Stimulated activated CD8-positive, alpha-beta memory T cell treated with anti-CD3 and anti-CD28 coated beads, Interleukin-7, amount 100 ng/mL, for 24 hours (primary cell): ENCODE data around the gene URGCP.

ENCODE experiments used
- DNase-seq: peaks from one replicate; pipeline ENCODE4 v3.0.0-alpha.2; 2020; ENCODE audit warnings: low read depth

URGCP gene, protein sequence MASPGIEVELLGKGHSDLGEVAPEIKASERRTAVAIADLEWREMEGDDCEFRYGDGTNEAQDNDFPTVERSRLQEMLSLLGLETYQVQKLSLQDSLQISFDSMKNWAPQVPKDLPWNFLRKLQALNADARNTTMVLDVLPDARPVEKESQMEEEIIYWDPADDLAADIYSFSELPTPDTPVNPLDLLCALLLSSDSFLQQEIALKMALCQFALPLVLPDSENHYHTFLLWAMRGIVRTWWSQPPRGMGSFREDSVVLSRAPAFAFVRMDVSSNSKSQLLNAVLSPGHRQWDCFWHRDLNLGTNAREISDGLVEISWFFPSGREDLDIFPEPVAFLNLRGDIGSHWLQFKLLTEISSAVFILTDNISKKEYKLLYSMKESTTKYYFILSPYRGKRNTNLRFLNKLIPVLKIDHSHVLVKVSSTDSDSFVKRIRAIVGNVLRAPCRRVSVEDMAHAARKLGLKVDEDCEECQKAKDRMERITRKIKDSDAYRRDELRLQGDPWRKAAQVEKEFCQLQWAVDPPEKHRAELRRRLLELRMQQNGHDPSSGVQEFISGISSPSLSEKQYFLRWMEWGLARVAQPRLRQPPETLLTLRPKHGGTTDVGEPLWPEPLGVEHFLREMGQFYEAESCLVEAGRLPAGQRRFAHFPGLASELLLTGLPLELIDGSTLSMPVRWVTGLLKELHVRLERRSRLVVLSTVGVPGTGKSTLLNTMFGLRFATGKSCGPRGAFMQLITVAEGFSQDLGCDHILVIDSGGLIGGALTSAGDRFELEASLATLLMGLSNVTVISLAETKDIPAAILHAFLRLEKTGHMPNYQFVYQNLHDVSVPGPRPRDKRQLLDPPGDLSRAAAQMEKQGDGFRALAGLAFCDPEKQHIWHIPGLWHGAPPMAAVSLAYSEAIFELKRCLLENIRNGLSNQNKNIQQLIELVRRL

DNA sequence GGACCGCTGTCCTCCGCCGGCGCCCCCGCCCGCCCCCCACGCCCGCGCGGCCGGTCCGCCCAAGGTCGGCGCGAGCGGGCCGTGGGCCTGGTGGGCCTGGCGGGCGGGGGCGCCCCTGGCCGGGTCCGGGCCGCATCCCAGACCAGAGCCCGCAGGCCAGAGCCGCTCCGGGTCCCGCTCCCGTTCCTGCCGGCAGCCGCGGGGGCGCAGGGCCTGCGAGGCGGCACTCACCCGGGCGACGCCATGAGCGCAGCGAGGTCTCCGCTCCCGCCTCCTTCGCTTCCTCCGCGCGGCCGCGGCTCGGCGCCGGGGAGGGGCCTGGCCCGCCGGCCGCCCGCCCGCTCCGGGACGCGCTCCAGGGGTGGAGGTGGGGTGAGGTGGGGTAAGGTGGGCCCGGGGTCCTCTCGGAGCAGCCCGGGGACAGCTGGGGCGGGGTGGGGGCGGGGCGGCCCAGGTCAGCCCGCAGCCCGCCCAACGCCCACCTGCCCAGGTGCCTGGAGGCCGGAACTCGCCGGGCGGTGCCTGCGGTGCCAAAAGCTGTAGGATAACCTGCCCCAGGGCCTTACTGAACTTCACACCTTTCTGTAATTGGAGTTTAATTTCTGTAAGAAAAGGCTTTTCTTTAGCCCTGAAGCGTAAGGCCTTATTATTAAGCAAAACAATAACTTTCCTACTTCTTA lies at the start of gene URGCP:
Gene URGCP (minus strand): TSS at position 266 of the 680 bp plus-strand sequence. CDS start 21 bp downstream, at position 245.
- no peak for DNase-seq

DNA sequence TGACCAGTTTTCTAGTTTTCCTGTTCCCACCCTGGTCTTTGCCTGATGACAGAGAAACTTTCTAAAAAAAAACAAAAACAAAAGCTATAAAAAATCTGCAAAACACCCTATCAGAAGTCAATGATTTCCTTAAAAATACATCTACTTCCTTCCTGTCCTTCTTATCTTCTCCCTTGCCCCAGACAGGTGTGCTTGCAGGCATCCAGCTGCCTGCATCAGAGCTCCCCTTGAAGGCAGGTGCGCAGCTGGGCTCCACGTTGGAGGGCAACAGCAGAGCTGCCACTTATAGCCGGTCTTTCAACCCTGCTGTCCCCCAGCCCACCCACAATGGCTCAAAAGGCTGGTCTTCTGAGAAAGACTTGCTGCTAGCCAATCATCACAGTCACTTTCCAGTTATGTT lies 49.6 kb upstream of the URGCP start:
- no peak for DNase-seq

DNA sequence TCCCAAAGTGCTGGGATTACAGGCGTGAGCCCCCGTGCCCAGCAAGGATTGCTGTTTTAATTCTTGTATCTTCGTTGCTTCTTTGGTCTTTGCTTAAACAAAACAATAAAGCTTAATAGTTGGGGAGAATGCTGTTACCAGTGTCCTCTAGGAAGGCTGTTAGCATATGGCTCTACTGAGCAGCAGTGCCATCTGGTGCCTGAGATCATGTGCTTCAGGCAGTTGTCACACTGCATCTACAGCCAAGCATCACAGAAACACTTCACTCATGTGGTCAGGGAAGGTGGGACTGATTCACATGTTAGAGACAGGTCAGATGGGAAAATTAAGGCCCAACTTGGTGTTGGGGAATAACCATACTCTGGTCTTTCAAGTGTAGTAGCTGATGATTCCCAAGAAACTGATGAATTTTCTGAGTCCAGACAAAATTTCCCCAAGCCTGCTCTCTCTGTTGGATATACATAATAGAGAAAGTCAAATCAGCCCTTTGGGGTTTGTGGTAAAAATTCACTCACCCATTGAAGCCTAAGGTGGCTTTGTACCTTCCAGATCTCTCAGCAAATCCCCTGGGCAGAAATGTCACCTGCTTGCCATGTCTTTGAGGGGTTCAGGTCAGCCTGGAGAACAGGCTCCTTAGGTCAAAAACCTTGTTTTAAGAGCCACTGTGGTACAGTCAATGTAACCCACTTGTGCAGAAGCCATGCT lies 48.3 kb upstream of the URGCP start:
- no peak for DNase-seq

GRCh38 chr7:43953071-43953470 lies 46.7 kb upstream of the URGCP start:
- no peak for DNase-seq

DNA sequence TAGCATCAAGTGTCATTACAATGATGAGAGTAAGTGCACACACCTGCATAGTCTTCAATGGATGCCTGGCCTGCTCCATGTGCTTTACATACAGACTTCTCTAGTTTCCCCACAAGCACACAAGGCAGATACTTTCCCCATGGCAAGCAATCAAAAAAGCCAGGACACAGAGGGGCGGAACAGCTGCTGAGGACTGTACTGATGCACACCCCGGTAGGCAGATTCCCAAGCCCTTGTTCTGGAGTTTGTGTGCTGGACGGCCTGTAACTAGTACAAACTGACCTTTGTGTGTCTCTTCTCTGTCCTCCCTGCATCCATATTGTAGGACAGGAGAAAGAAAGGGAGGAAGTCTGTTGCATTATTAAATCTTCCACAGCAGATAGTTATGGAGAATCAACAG lies 45.6 kb upstream of the URGCP start:
- no peak for DNase-seq

DNA sequence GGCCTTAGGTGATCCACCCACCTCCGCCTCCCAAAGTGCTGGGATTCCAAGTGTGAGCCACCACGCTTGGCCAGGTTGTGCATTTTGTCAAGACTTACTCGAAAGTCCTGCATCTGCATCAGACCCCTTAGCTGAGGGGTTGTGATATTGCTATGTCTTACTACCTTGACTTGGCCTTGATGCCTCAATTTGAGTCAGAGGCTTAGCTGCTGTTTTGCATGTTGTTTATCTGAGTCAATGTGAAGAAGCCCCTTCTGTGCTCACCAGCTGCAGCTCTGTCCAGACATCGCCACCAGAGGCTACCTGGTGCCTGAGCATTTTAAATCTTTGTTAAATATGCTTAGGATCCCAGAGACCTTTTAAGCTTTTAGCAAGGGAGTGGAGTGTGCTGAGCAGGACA lies 37.9 kb upstream of the URGCP start:
- DNase-seq = no peak

- no peak for DNase-seq
Observed at GRCh38 chr7:43943417-43944187, 37.2 kb upstream of the URGCP start.

DNA sequence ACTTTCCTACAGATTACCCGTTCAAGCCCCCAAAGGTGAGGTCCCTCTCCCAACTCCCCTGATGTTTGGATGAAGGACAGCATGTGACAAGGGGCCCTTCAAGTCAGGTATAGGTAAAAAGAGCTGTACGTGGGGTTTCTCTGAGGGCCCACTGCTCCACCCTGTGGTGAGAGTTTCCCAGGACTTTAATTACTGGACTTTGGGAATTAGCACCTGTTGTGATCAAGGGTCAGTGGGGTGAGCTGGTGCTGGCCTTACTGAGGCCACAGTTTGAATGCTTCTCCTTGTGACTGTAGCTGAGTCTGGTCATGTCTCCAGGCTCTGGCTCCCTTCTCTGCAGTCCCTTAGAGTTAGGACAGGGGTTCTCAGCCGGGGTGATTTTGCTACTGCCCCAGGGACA lies 36.6 kb upstream of the URGCP start:
- no peak for DNase-seq

GRCh38 chr7:43942250-43942649 lies 35.9 kb upstream of the URGCP start:
- no peak for DNase-seq

DNA sequence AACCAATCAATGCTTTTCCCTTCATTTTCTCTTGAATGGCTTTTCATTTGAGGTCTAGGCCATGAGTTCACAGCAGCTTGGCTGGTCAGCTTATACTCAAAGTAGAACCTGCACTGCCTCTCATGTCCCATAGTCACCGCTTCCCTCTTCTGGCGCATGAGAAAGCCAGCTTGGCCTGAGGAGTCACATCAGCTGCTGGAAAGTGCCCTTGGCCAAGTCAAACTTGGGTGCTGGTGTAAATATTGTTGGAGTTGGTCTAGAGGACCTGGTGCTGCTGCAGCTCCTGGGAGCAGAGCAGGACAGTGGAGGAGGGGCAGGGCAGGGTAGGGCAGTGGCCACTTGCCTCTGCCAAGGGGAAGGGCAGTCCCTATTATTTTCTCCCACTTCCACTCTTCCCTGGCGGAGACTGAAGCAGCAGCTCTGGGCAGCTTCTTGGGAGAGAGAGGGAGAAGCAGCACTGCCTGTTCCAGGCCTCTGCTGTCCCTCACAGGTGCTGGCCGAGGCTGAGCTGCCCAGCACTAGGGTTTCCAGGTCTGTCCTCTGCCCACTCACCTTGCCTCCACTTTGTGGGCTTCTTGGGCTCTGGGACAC lies 32.6 kb upstream of the URGCP start:
- DNase-seq = no peak

- no peak for DNase-seq
Observed at GRCh38 chr7:43937444-43937843, 31.0 kb upstream of the URGCP start.

GRCh38 chr7:43933902-43934560 lies 27.6 kb upstream of the URGCP start:
- no peak for DNase-seq

- DNase-seq = no peak
Observed at GRCh38 chr7:43931346-43931745, 24.9 kb upstream of the URGCP start.

- no peak for DNase-seq
Observed at GRCh38 chr7:43929529-43930457, 23.4 kb upstream of the URGCP start.

- no peak for DNase-seq
Observed at GRCh38 chr7:43927810-43928209, 21.4 kb upstream of the URGCP start.

- DNase-seq = no peak
Observed at GRCh38 chr7:43926798-43927123, 20.4 kb upstream of the URGCP start.

GRCh38 chr7:43925984-43926797 lies 19.8 kb upstream of the URGCP start, which contains the start of gene UBE2D4:
UBE2D4 (plus strand) TSS chr7:43926436; CDS start chr7:43926533, 97 bp downstream.
- peak; percentile 79 for DNase-seq

- no peak for DNase-seq
Observed at GRCh38 chr7:43922726-43923125, 16.3 kb upstream of the URGCP start.
